Neural cell (in vitro differentiated cells): Measurements from ENCODE around the gene FHOD3. TPM values are rescaled to one million over a fixed set of nuclear protein-coding genes. Genes with fewer than 3 reads are reported as not detected.

Source experiments
- H2AFZ ChIP-seq: fragments of 200-600, 300-800 bp; sonication (generic), shearing (Covaris generic); 2 replicates; pipeline ENCODE4 v1.6.0; 2014; ENCODE audit warnings: low read depth, mild to moderate bottlenecking, antibody characterized with exemption, low read length, moderate library complexity
- H3F3A ChIP-seq: fragments of 200-600 bp; shearing (Covaris generic); 2 replicates; pipeline ENCODE4 v1.6.1; 2016; ENCODE audit warnings: mild to moderate bottlenecking, moderate library complexity, mixed read lengths, antibody characterized with exemption, low read length; ENCODE audit not compliant: insufficient read depth, poor library complexity, severe bottlenecking
- H3K27ac ChIP-seq: fragments of 200-600, 300-800 bp; sonication (generic), shearing (Covaris generic); 2 replicates; pipeline ENCODE4 v1.5.1; 2014; ENCODE audit warnings: mild to moderate bottlenecking, low read length, moderate library complexity
- H3K27me3 ChIP-seq: fragments of 300-800, 200-600 bp; sonication (generic), shearing (Covaris generic); 2 replicates; pipeline ENCODE4 v1.6.0; 2014; ENCODE audit warnings: mild to moderate bottlenecking, low read depth, low read length, moderate library complexity; ENCODE audit not compliant: insufficient read depth
- H3K36me3 ChIP-seq: fragments of 300-800, 200-600 bp; sonication (generic), shearing (Covaris generic); 2 replicates; pipeline ENCODE4 v1.5.1; 2014; ENCODE audit warnings: mild to moderate bottlenecking, antibody characterized with exemption, low read length, moderate library complexity; ENCODE audit not compliant: insufficient read depth
- H3K4me2 ChIP-seq: fragments of 300-800, 200-600 bp; sonication (generic), shearing (Covaris generic); 2 replicates; pipeline ENCODE4 v1.6.0; 2014; ENCODE audit warnings: mild to moderate bottlenecking, low read length
- H3K4me3 ChIP-seq: fragments of 300-800, 200-600 bp; sonication (generic), shearing (Covaris generic); 2 replicates; pipeline ENCODE4 v1.5.1; 2014; ENCODE audit warnings: mild to moderate bottlenecking, low read length, moderate library complexity
- H3K79me2 ChIP-seq: fragments of 200-600 bp; shearing (Covaris generic); replicated peaks from 2 replicates; pipeline ENCODE4 v1.6.0; 2014; ENCODE audit warnings: mild to moderate bottlenecking, low read length, moderate library complexity; ENCODE audit not compliant: insufficient read depth
- H3K9ac ChIP-seq: fragments of 300-800, 200-600 bp; sonication (generic), shearing (Covaris generic); 2 replicates; pipeline ENCODE4 v1.6.1; 2016; ENCODE audit warnings: mild to moderate bottlenecking, low read length, mixed read lengths
- H3K9me2 ChIP-seq: fragments of 200-600 bp; shearing (Covaris generic); 2 replicates; pipeline ENCODE4 v1.6.1; 2016; ENCODE audit warnings: mild to moderate bottlenecking, low read length, mixed read lengths; ENCODE audit not compliant: insufficient read depth
- H3K9me3 ChIP-seq: fragments of 200-600, 300-800 bp; sonication (generic), shearing (Covaris generic); 2 replicates; pipeline ENCODE4 v1.6.1; 2016; ENCODE audit warnings: mild to moderate bottlenecking, mixed run types, low read length, moderate library complexity, mixed read lengths
- H4K20me1 ChIP-seq: fragments of 200-600 bp; shearing (Covaris generic); 2 replicates; pipeline ENCODE4 v1.6.1; 2016; ENCODE audit warnings: mild to moderate bottlenecking, mixed run types; ENCODE audit not compliant: insufficient read depth
- EP300 ChIP-seq: fragments of 450-650 bp; conservative IDR thresholded peaks from 2 replicates; pipeline ENCODE4 v1.6.1; 2014; ENCODE audit warnings: antibody characterized with exemption, mild to moderate bottlenecking, moderate library complexity; ENCODE audit not compliant: poor library complexity, severe bottlenecking
- EZH2 ChIP-seq: fragments of 200-600, 300-800 bp; shearing (Covaris generic), sonication (generic); IDR thresholded peaks from 2 replicates; pipeline ENCODE4 v1.6.1; 2014; ENCODE audit warnings: antibody characterized with exemption, low read length, borderline replicate concordance, mild to moderate bottlenecking; ENCODE audit not compliant: insufficient read depth, poor library complexity, severe bottlenecking
- MXI1 ChIP-seq: fragments of 450-650 bp; conservative IDR thresholded peaks from 2 replicates; pipeline ENCODE4 v1.6.1; 2014; ENCODE audit warnings: antibody characterized with exemption, mild to moderate bottlenecking; ENCODE audit not compliant: poor library complexity, severe bottlenecking
- POLR2AphosphoS5 ChIP-seq: IDR thresholded peaks from 2 replicates; pipeline ENCODE4 v1.6.1; 2012
- RAD21 ChIP-seq: fragments of 450-650 bp; conservative IDR thresholded peaks from 2 replicates; pipeline ENCODE4 v1.6.1; 2014; ENCODE audit warnings: antibody characterized with exemption, mild to moderate bottlenecking, moderate library complexity
- SMC3 ChIP-seq: fragments of 450-650 bp; conservative IDR thresholded peaks from 2 replicates; pipeline ENCODE4 v1.6.1; 2014; ENCODE audit warnings: antibody characterized with exemption, mild to moderate bottlenecking, moderate library complexity; ENCODE audit not compliant: poor library complexity
- TAF1 ChIP-seq: IDR thresholded peaks from 2 replicates; pipeline ENCODE4 v1.6.1; 2012; ENCODE audit warnings: low read depth
- polyA plus RNA-seq: library from polyadenylated mRNA; depleted of rRNA; stranded (reverse); fragments of >200 nt; gene quantifications from 2 replicates; pipeline ENCODE4 v1.2.3, GENCODE V29; 2014
- TF ChIP-seq, protein P1 (sequence below): fragments of 450-650 bp; IDR thresholded peaks from 2 replicates; pipeline ENCODE4 v1.5.1; 2014; ENCODE audit warnings: antibody characterized with exemption, mild to moderate bottlenecking, moderate library complexity; ENCODE audit not compliant: poor library complexity, severe bottlenecking
- TF ChIP-seq, protein P2 (sequence below): IDR thresholded peaks from 2 replicates; pipeline ENCODE4 v1.6.1; 2012; ENCODE audit warnings: borderline replicate concordance

The FHOD3 gene
- polyA plus RNA-seq, 1 donor from 2014 or later = 19.4 TPM

DNA sequence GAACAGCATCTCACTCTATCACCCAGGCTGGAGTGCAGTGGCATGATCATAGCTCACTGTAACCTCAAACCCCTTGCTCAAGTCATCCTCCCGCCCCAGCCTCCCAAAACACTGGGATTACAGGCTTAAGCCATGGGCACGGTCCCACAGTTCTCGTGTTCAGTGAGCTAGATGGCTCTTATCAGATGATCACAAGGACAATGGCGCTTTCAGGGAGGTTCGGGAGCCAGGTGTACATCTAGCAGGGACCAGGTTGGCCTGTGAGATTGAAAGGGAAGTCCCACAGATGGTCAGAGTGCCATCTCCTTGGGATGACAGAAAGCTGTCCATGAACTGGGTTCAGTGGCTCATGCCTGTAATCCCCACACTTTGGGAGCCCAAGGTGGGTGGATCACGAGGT lies 14.1 kb upstream of the FHOD3 start:
- no peak overlapping the region for H3K9ac ChIP-seq
- H3K36me3 ChIP-seq = no peaks in the 10 kb centered on the region
- H3K79me2 ChIP-seq = no peaks in the 10 kb centered on the region
- no peak overlapping the region for H3K4me2 ChIP-seq
- no peaks in the 10 kb centered on the region for H4K20me1 ChIP-seq
- no peaks in the 10 kb centered on the region for H3K27me3 ChIP-seq
- no peak overlapping the region for H3K27ac ChIP-seq
- H3K9me3 ChIP-seq = no peaks in the 10 kb centered on the region
- no peak overlapping the region for H3K4me3 ChIP-seq
- no peak overlapping the region for H2AFZ ChIP-seq
- TF ChIP-seq TAF1 (no peak), SMC3 (no peak), POLR2AphosphoS5 (no peak), EZH2 (no peak)
- TF ChIP-seq, protein P1, sequence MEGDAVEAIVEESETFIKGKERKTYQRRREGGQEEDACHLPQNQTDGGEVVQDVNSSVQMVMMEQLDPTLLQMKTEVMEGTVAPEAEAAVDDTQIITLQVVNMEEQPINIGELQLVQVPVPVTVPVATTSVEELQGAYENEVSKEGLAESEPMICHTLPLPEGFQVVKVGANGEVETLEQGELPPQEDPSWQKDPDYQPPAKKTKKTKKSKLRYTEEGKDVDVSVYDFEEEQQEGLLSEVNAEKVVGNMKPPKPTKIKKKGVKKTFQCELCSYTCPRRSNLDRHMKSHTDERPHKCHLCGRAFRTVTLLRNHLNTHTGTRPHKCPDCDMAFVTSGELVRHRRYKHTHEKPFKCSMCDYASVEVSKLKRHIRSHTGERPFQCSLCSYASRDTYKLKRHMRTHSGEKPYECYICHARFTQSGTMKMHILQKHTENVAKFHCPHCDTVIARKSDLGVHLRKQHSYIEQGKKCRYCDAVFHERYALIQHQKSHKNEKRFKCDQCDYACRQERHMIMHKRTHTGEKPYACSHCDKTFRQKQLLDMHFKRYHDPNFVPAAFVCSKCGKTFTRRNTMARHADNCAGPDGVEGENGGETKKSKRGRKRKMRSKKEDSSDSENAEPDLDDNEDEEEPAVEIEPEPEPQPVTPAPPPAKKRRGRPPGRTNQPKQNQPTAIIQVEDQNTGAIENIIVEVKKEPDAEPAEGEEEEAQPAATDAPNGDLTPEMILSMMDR = no peak
- TF ChIP-seq, protein P2, sequence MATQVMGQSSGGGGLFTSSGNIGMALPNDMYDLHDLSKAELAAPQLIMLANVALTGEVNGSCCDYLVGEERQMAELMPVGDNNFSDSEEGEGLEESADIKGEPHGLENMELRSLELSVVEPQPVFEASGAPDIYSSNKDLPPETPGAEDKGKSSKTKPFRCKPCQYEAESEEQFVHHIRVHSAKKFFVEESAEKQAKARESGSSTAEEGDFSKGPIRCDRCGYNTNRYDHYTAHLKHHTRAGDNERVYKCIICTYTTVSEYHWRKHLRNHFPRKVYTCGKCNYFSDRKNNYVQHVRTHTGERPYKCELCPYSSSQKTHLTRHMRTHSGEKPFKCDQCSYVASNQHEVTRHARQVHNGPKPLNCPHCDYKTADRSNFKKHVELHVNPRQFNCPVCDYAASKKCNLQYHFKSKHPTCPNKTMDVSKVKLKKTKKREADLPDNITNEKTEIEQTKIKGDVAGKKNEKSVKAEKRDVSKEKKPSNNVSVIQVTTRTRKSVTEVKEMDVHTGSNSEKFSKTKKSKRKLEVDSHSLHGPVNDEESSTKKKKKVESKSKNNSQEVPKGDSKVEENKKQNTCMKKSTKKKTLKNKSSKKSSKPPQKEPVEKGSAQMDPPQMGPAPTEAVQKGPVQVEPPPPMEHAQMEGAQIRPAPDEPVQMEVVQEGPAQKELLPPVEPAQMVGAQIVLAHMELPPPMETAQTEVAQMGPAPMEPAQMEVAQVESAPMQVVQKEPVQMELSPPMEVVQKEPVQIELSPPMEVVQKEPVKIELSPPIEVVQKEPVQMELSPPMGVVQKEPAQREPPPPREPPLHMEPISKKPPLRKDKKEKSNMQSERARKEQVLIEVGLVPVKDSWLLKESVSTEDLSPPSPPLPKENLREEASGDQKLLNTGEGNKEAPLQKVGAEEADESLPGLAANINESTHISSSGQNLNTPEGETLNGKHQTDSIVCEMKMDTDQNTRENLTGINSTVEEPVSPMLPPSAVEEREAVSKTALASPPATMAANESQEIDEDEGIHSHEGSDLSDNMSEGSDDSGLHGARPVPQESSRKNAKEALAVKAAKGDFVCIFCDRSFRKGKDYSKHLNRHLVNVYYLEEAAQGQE = no peak
- no peaks in the 10 kb centered on the region for H3K9me2 ChIP-seq
- H3F3A ChIP-seq = no peaks in the 10 kb centered on the region

DNA sequence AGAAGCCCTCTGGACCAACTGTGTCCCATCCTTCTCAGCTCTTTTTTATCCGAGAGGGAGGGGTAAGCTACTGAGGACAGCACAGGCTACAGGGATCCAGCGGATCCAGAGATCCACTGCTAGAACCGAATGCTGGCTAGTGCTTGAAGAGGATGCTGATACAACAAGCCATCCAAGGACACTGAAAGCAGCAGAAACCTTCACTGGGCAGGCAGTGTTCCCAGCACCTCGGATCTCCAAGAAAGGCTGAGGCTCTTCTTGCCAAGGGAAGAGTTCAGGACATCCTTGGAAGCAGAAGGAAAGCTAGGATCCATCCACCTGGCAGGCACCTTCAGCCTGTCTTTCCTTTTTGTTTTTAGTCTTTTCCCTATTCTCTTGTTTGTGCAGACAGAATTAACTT lies 13.2 kb upstream of the FHOD3 start:
- TF ChIP-seq SMC3 (no peak), POLR2AphosphoS5 (no peak), RAD21 (no peak), EP300 (no peak), EZH2 (no peak), TAF1 (no peak), MXI1 (no peak)
- TF ChIP-seq, protein P1 = no peak
- TF ChIP-seq, protein P2 = no peak
- no peak overlapping the region for H2AFZ ChIP-seq

More for the DNA sequence above, 13.2 kb upstream of the FHOD3 start:
- H3K27me3 ChIP-seq = no peaks in the 10 kb centered on the region
- no peaks in the 10 kb centered on the region for H3K9me3 ChIP-seq
- H3K36me3 ChIP-seq = no peaks in the 10 kb centered on the region
- no peaks in the 10 kb centered on the region for H4K20me1 ChIP-seq
- H3F3A ChIP-seq = no peaks in the 10 kb centered on the region
- H3K9me2 ChIP-seq = no peaks in the 10 kb centered on the region
- H3K9ac ChIP-seq = no peak overlapping the region
- no peak overlapping the region for H3K4me2 ChIP-seq
- H3K27ac ChIP-seq = no peak overlapping the region
- H3K4me3 ChIP-seq = no peak overlapping the region
- no peaks in the 10 kb centered on the region for H3K79me2 ChIP-seq
